NOMO-1 (cell line): Measurements from ENCODE around the gene SNCB.
"Not testable (repeated sequence)": the region's sequence is repeated elsewhere in the genome, so short reads cannot be mapped to it uniquely, and the experiment has no call there.

Source experiments
- DNase-seq, 2 experiments: peaks; one replicate each; lab custom pipeline; 2025; ENCODE audit not compliant: unreplicated experiment in 2 of 2; lab: John Stamatoyannopoulos, UW

SNCB gene

GRCh38 chr5:176606032-176606431, 24.3 kb downstream of the SNCB start:
- no peak for DNase-seq

- no peak for DNase-seq
Measured at GRCh38 chr5:176603091-176603490, 27.2 kb downstream of the SNCB start.

DNA sequence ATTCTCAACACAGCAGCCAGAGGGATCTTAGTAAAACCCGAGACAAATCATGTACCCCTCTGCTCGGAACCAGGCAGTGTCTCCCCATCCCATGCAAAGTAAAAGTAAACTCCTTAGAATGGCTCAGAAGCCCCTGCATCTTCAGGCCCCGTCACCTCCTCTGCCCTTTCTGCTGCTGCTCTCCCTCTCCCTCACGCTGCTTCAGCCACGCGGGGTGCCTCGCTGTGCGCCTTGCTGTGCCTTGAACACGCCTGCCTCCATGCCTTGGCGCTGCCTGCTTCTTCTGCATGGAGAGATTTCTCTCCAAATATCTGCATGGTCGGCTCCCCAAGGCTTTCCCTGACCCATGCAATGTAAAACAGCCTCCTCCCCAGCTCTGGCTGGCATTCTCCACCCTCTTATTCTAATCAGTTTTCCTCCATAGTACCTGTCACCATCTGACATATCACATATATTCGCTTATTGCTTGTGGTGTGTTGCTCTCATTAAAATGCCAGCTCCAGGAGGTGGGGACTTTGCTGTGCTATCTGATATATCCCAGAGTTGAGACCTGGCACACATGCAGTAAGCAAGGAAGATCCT, 28.3 kb downstream of the SNCB start:
- no peak for DNase-seq

- DNase-seq = not testable (repeated sequence)
Measured at GRCh38 chr5:176599749-176600430, 30.4 kb downstream of the SNCB start.

GRCh38 chr5:176597417-176598389, 32.6 kb downstream of the SNCB start:
- DNase-seq = no peak

DNA sequence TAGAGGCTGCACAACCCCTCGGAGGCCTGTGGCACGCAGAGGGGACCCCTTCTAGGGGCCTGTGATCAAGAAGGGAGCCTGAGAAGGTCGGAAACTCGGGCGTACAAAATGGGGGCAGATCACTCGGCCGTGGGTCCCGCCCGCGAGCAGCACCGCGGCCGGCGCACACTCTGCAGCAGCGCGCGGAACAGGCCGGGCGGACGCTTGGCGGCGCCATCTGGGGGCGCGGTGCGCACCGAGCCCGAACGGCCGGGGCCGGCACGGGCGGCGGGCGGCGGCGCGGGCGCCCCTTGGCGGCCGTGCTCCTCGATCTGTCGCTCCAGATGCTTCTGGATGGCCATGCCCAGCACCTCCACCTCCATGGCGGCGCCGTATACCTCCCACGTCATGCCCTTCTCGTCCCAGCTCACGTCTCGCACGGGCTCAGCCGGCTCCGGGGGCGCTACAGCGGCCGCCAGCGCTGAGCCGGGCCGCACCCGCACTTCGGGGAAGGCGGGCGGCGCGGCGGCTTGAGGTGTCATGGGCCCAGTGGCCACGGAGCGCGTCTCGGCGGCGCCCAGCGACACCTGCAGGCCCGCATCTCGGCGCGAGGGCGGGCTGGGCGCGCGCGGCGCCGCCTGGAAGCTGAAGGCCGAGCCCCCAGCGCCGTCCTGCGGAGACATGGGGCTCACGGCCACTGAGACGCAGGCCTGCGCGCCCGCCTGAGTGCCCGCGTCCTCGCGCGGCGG, 33.5 kb downstream of the SNCB start:
- DNase-seq = peak in 1 of 2 experiments; percentile 38

DNA sequence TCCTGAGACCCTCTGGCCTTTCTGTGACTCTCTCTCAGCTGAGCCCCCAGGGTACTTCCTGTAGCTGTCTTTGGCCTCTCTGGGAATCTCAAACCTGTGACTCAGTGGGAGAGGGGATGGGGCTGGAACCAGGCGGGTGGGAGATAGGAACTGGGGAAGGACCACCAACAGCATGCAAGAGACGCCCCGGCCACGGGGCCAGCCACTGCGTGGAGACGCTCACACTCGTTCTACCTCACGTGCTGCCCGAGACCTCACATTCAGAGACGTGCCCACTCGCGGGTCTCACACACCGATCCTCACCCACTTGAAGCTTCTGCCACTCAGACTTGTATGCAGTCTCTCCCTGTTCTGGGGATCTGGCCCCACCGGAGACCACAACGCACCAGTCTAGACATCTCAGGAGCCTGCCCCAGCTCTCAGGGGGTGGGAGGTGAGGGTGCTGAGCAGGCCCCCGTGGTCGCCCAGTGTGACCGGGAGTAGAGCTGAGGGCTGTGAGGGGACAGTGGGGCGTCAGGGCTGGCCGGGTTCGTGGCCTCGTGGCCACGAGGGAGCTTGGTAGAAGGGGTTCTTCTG, 34.2 kb downstream of the SNCB start:
- DNase-seq = no peak

- no peak for DNase-seq
Measured at GRCh38 chr5:176595386-176595943, 34.9 kb downstream of the SNCB start.

- DNase-seq = no peak
Measured at GRCh38 chr5:176594554-176594953, 35.8 kb downstream of the SNCB start.

DNA sequence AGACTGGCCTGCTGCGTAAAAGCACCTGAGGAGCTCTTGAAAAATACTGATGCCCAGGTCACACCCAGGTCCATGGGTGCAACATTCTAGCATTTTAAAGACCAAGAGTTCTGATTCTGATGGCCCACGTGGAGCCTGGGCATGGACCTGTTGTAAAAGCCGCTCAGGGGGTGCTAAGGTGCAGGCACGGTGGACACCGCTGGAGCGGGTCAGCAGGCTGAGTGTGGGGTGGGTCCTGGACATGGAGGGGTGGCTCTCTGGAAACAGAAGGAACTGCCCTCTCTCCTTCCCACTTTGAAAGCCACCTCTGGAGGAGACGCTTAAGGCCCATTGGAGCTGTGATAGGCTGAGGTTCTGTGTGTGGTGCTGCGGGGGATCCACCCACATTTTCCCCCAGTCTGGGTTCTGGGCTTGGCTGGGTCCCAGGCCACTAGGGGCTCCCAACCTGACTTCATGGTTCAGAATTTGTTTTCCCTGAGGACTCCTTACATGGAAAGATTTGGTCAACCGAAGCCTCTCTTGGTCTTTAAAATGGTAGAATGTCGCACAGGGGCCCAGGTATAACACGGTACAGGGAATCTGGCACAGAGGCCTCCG, 37.0 kb downstream of the SNCB start:
- DNase-seq = no peak

GRCh38 chr5:176592573-176592972, 37.8 kb downstream of the SNCB start:
- no peak for DNase-seq

DNA sequence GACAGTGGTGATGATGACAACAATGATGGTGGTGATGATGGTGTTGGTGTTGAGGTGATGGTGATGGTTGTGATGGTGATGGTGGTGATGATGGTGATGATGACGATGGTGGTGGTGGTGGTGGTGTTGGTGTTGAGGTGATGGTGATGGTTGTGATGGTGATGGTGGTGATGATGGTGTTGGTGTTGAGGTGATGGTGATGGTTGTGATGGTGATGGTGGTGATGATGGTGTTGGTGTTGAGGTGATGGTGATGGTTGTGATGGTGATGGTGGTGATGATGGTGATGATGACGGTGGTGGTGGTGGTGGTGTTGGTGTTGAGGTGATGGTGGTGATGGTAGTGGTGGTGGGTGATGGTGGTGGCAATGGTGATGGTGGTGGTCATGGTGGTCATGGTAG, 38.7 kb downstream of the SNCB start:
- not testable (repeated sequence) for DNase-seq

- DNase-seq = no peak
Measured at GRCh38 chr5:176590035-176590717, 40.2 kb downstream of the SNCB start.

DNA sequence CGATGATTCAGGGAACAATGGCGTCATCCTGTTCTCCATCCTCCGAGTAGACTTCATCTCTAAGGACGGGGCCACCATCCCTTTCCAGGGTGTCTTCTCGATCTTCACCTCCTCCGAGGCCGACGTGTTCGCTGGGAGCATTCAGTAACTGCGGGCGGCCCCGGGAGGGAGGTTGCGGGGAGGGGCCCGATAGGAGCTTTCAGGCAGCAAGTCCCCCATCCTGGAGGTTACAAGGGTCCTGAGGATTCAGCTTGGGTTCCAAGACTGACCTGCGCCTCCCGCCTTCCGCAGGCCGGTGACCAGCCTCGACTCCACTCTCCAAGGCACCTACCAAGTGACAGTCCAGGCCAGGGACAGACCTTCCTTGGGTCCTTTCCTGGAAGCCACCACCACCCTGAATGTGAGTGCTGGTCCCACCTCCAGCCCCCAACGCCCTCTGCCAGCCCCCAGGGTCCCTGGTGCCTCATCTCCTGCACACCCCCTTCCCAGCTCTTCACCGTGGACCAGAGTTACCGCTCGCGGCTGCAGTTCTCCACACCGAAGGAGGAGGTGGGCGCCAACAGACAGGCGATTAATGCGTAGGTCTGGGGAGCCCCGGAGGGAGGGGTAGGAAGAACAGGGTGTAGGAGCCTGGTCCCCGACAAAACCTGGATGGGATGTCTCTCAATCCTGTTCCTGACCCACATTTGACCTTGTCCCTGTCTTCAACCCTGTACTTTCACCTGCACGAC, 41.1 kb downstream of the SNCB start:
- DNase-seq = no peak

DNA sequence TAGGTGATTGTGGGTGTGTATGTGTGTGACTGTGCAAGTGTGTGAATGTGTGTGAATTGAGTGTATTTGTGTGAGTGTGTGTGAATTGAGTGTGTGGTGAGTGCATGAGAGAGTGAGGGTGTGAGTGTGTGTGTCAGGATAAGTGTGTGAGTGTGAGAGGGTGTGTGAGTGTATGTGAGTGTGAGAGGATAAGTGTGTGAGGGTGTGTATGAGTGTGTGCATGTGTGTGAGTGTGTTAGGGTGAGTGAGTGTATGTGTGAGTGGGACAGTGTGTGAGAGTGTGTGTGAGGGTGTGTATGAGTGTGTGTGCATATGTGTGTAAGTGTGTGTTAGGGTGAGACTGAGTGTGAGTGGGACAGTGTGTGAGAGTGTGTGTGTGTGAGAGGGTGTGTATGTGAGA, 42.0 kb downstream of the SNCB start:
- no peak for DNase-seq

DNA sequence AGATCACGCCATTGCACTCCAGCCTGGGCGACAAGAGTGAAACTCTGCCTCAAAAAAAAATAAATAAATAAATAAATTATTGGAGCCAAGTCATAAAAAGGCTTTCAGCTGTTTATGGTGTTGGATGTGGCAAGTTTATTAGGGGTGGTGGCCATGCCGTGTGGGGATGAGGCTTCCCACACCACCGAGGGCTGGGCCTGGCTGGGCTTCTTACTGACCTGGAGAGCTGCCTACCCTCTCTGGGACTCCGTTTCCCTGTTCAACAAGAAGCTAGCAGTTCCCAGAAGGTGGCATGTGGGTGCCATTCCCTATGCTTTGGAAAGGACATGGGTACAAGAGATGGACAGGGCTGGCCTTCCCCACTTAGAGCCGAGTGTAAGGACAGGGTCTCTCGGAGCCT, 42.9 kb downstream of the SNCB start:
- DNase-seq = no peak

GRCh38 chr5:176583076-176583475, 47.3 kb downstream of the SNCB start:
- DNase-seq = no peak

GRCh38 chr5:176581361-176581760, 49.0 kb downstream of the SNCB start:
- DNase-seq = no peak

DNA sequence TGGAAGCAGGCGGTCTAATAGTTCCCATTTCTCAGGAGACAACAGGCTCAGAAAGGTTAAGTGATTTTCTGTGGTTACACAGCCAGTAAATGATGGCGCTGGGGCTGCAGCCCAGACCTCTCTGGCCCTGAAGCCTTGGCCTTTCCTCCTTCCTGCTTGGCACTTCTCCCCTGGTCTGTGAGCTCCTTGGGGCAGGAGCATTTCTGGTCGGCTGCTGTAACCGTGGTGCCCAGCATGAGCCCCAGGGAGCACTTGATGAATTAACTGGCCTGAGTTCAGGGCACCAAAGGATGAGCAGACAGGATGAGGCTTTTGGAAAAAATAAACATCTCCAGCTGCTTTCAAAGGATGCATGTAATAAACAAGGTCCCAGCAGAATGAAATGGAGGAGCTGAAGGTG, 51.0 kb downstream of the SNCB start:
- DNase-seq = no peak
